Epidermal melanocyte (primary cell): ENCODE measurements around the gene NCBP2.

Source experiments
- DNase-seq: peaks from one replicate; pipeline ENCODE4 v3.0.0; 2011; ENCODE audit warnings: low spot score; ENCODE audit not compliant: insufficient read length

Gene NCBP2

DNA sequence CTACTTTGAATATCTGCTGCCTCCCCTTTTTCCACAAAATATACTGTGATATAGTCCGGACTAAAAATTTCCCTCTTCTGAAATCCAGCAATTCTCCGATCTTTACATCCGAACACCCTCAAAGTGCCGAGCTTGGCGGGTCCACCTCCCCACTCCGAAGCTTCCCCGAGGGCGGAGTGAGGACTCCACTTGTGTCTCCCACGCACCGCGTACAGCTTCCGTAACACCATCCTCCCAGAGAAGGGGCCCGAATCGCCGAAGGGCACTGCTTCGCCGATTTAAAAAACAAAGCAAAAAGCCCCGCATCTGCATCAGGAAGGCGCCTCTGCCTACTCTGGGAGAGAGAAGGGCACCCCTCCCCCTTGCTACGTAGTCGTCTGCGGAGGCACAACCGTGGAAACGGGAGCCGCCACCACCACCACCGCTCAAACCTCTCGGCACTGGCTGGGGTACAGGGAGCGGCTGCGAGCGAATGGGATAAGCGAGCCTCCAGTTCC is 551 bp downstream of the NCBP2 start:
- no peak for DNase-seq

DNA sequence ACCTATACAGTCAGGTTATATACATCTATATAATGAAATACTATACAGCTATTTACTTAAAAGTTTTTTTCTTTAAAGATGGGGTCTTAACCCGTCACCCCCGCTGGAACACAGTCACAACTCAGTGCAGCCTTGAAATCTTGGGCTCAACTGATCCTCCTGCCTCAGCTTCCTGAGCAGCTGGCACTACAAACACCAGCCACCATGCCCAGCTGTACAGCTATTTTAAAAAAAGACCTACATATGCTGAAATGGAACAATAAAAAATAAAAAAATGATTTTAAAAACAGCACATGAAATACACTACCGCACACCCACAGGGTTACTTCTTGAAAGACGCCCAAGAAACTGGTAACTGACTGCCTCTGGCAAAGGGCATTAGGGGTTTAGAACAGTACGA is 3.8 kb downstream of the NCBP2 start:
- DNase-seq, result no peak

DNA sequence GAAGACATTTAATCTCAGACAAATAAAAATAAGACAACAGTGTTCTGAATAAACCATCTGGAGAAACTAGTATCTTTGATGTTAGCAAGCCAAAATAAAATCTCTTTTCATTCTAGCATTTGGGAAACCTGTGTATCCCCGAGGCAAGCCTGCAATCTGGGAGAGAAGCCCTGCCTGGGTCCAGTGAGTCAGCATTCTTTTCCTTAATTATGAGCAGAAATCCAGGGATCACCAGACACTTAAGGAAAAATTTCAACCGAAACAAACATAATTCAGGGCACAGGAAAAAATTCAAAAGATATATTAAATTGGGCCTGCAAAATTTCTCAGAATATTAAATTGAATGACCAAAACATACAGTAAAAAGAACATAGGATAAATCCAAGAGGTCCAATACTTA is 4.2 kb downstream of the NCBP2 start:
- DNase-seq, result no peak

DNA sequence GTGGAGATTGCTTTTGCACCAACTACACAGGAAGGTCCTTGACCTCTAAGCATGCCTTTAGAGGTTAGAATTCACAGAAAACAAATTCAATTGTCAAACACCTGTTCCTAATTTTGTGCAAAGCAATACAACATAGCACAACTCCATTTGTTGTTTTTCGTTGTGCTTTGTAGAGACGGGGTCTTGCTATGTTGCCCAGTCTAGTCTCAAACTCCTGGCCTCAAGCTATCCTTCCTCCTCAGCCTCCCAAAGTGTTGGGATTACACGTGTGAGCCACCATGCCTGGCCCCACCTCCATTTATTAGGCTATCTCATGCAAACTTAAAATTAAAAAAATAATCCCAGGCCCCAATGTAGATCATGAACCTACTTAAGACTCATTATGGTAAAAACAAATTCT is 6.0 kb downstream of the NCBP2 start:
- no peak for DNase-seq

DNA sequence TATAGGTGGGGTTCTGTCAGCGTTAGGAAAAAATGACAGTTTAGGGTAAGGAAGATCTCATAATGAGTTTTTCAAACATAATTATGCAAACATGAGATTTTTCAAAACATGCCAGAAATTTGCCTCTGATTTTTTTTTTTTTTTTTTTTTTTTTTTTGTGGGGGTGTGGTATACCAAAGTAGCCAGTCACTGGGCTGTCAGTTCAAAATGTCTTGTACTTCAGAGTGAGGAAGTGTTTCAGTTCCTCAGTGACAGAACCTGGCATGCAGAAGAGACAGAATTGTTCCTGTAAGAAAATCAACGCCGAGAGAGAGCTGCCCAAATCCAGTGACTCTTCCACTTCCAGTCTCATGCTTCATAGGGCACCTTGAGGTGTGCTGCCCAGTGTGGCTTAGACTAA is 9.7 kb downstream of the NCBP2 start:
- no peak for DNase-seq

DNA sequence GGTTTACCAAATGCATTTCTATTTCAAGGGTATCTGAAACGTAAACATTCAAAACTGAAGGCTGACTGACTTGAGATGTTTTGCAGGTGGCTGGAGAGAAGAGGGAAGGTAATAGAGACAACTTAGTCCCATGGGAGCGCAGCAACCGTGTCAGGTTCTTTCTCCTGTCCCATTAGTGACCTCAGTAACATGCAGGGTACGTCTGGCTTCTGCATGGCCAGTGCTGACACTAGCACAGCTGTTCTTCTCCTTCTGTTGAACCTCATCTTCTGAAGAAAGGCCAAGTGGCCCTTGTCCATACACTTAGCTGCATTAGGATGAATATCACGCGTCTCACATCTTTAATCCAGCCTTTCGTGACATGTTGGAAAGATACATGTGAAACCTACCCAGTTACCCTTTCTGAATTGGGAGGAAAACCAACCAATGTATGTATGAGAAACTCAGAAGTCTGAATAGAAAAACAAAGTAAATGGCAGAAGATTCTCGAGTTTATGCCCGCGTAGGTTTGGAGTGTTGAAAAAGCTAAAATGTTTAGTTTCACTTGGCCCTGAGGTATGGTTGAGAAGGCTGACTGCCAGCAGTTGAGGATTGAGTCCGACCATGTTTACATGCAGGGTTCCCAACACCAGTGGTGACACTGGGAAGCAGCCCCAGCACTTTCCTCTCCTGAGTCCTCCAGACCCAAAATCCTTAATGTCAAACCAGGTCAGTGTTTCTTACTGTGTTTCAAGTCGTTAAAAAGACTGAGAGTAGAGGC is 10.3 kb downstream of the NCBP2 start:
- no peak for DNase-seq

DNA sequence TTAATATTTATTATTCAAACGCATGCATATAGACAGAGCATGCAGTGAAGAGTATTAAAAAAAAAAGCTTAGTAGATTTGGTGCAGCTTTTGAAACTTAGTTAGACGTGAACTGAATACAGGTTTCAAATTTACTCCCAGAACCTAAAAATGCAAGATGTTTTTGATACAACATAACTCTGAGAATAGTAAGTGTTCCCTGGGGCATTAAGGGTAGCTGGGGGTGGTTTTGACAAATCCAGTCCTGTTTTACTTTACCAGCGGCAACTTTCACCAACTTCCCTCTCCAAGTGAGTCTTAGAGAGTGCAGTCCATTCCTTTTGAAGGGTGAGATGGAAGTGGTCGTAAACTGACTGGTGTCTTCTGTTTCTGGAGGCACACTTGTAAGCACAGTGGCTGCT is 11.2 kb downstream of the NCBP2 start:
- no peak for DNase-seq

DNA sequence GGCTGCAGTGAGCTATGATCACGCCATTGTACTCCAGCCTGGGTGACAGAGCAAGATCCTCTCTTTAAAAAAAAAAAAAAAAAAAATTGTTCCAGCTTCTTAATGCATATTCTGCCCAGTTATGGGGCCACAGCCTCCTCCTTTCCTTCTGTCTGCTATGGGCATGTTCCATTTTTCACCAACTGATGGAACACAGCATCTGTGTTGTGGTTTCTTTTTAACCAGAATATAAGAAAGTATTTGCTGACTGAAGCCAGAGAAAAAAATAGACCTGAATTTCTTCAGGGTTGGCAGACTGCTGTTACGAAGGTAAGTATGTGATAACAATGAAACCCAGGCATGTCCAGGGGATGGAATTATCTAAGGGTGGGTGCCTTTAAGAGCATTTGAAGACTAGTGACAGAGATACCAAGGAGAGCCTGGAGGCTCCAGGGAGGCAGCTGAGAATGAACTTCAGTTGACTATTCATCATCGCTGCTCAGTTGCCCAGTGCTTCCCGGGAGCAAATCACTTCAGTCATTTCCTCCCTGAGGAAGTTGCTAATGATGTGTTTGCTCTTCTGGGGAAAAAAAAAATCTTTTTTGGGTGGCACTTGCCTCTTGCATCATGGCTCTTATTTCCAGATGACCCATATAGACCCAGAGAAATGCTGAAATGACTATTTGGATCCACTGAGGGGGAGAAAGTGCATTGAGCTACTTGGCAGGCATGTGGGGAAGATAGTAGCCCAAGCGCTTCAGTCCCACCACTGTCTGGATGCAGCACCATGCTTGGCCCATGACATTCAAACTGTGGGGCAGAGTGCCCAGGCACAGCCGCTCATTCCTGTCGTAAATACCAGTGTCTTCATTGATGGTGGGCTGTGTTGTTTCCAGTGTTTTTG is 14.5 kb downstream of the NCBP2 start:
- no peak for DNase-seq

DNA sequence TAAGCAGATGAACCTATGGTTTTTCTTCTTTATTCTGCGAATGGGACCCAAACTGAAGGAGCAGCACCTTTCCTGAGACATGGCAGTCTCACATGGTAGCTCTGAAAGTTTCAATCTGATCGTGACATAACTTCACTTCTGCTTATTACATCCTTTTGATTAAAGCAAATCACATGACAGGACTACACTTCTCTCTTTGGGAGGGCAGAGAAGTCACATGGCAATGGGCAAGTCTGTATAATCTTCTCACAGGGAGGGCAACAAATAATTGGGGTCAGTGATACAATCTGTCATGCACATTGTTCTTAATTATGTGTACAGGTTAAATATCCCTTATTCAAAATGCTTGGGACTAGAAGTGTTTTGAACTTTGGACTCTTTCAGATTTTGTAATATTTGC is 21.6 kb downstream of the NCBP2 start:
- no peak for DNase-seq

DNA sequence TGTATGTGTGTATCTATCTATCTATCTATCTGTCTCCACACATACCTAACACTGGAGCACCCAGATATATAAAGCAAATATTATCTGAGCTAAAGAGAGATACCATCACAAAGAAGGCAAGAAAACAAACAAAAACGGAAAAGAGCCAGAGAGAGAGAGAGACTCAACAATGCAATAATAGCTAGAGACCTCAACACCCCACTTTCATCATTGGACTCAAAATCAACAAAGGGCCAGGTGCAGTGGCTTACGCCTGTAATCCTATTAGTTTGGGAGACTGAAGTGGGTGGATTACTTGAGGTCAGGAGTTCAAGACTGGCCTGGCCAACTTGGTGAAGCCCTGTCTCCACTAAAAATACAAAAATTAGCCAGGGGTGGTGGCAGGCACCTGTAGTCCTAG is 23.4 kb downstream of the NCBP2 start:
- DNase-seq, result no peak

DNA sequence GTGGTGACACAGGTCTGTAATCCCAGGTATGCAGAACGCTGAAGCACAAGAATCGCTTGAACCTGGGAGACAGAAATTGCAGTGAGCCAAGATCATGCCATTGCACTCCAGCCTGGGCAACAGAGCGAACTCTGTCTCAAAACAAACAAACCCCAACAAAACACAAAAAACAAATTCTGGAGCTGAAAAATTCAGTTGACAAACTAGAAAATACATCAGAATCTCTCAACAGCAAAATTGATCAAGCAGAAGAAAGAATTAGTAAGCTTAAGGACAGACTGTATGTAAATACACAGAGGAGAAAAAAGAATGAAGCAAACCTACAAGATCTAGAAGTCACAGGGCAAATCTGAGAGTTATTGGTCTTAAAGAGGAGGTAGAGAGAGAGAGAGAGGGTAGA is 25.3 kb downstream of the NCBP2 start:
- no peak for DNase-seq

DNA sequence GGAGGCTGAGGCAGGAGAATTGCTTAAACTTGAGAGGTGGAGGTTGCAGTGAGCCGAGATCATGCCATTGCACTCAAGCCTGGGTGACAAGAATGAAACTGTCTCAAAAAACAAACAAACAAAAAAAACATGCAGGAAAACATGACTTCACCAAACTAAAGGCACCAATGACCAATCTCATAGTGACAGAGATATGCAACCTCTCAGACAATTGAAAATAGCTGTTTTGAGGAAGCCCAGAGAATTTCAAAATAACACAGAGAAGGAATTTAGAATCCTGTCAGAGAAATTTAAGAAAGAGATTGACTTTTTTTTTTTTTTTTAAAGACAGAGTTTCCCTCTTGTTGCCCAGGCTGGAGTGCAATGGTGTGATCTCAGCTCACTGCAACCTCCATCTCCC is 26.1 kb downstream of the NCBP2 start:
- DNase-seq, result no peak

DNA sequence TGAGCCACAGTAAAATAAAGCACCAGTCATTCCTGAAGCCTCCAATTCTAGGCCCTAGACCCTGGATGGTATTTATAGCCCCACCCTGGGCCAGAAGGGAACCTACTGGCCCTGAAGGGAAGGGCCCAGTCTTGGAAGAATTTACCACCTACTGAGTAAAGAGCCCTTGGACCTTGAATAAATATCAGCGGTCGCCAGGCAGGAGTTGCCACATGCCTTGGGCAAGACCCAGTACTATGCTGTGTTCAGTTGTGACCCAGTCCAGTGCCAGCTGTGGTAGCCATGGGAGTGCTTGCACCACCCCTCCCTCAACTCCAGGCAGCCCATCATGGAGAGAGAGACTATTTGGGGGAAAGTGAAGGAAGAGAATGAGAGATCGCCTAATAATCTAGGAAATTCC is 27.0 kb downstream of the NCBP2 start:
- DNase-seq, result no peak

DNA sequence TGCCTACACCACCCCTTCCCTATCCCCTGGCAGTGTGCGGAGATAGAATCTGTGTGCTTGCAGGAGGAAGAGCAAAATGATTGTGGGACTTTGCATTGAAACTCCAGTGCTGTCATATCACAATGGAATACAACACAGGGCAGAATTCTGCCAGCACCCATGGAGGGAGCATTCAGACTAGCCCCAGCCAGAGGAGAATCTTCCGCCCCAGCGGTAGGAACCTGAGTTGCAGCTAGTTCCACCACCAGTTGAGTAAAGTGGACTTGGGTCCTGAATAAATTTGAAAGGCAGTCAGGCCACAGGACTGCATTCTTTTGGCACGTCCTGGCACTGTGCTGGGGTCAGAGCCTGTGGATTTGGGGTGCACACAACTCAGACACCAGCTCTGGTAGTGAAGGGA is 27.5 kb downstream of the NCBP2 start:
- no peak for DNase-seq

DNA sequence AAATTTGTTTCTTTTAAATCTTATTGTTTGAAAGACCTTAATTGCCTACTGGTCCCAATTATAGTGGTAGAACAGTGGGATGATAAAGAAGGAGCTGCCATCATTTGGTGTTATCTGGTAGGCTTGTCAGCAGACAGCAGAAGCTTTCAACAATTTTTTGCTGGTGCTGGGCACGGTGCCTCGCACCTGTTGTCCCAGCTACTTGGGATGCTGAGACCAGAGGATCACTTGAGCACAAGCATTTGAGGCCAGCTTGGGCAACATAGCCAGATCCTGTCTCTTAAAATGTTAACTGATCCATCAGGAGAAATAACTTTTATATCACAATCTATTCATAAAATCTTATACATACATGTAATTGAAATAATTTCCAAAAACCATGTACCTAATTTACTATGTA is 38.6 kb downstream of the NCBP2 start:
- DNase-seq, result no peak

DNA sequence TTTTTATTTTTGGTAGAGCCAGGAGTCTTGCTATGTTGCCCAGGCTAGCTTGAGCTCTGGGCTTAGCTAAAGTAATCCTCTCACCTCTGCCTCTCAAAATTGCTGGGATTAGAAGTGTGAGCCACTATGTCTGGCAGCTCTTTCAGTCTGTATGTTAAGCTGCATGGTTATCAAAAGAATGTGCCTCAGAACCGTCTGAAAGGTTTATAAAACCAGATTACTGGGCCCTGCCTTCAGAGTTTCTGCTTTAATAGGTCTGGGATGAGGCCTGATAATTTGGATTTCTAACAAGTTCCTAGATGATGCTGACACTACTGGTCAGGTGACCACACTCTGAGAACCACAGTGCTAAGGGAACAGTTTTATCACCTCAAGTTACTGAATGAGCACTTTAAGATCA is 40.0 kb downstream of the NCBP2 start:
- no peak for DNase-seq

DNA sequence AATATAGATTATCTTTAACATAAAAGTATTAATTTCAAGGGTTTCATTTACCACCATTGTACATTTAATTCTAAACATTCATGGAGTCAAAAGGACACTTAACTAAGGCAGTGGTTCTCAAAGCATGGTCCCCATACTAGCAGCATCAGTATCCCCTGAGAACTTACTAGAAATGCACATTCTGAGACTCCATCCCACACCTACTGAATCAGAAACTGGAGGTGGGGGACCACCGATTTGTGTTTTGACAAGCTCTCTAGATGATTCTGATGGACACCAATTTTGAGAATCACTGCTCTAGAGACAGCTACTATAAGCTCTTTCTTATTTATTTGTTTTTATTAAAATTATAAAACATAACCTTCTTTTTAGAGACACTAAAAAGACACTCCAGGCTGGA is 40.6 kb downstream of the NCBP2 start:
- DNase-seq, result no peak

DNA sequence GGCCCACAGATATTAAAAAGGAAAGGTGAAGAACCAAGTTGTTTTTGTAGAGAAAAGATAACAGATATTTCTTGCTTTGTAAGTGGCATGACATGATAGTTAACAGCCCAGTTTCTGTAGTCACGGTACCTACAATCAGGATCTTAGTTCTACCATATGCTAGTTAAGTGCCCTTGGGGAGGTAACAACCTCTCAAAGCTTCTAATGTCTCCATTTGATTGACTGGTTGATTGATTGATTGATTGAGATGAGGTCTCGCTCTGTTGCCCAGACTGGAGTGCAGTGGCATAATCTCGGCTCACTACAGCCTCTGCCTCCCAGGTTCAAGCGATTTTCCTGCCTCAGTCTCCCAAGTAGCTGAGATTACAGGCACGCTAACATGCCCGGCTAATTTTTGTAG is 46.1 kb downstream of the NCBP2 start:
- no peak for DNase-seq

DNA sequence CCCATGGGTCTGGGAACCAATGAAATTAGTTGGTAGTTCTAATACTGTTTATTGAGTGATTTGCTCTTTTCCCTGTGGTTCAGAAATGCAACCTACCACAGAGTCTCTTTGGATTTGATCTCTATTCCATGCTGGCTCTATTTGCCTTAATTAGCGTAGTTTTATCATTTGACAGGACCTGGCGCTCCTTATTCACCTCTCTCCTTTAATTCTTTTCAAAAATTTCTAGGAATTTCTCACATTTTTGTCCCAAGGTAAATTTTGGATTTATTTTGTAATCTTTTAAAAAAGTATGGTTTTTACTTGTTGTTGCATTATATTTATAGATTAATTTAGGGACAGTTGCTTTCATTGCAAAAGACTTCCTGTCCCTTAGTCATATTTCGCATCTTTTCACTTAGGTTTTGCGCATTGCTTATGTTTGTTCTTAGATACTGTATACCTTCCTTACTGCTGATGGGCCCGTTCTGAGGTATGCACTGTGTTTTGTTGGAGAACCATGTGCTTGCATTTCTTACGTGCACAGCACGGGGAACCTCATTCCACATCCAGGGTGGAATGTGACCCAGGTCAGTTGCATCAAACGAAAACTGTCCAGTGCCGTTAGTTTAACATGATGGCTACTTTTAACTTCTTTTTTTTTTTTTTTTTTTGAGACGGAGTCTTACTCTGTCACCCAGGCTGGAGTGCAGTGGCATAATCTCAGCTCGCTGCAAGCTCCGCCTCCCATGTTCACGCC is 47.6 kb downstream of the NCBP2 start:
- no peak for DNase-seq

DNA sequence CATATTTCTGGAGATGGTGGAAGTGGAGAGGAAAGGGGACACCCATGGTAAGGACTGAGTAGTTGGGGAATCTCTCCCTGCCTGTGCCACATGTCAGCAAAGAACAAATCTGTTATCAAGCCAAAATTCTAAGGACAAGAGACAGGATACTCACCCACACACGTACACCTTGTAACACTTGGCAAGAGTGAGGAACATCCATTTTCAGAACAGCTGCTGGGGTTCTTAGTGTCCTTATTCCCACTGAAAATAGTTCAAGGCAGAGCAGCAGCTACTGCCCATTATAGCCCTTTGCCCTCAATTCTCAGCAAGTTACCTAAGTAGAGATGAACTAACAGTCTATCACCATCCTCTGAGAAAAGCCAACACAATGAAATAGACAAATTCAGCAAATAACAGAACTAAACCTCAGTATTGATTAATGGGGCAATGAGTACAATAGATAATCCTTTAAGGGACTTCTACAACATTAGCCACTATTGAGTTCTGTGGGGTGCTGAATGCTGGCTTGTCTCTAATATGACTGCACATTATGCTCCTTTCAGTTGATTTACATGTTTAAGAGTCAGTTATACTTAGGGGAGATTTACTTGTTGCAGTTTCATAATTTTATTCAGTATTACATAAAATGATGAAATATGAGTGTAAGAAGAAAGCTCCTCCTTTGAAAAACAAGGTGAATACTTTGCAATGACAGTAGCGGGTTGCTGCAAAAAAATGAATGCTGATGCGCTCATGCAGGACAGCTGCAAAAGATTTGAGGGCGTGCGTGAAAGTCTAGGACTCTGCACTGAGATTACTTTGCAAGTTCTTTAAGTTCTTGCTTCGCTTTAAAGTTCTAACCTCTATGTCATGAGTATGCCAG is 52.3 kb downstream of the NCBP2 start:
- no peak for DNase-seq

DNA sequence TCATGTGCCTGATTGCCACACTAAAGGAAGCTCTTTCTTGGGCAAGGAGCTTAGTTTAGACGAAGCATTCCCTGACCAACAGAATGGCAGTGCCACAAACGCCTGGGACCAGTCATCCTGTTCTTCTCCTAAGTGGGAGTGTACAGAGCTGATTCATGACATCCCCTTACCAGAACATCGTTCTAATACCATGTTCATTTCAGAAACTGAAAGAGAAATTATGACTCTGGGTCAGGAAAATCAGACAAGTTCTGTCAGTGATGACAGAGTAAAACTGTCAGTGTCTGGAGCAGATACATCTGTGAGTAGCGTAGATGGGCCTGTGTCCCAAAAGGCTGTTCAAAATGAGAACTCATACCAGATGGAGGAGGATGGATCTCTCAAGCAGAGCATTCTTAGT is 56.2 kb downstream of the NCBP2 start:
- DNase-seq, result no peak
